OCI-LY7 (cell line): ENCODE data around the gene PSMA6. TPM values are rescaled to one million over a fixed set of nuclear protein-coding genes. Genes with fewer than 3 reads are reported as not detected.

Source experiments
- BruUV-seq: library from RNA; stranded (reverse); fragments of 400-500 nt; replicated peaks from 2 replicates; lab custom pipeline; 2021; lab: Mats Ljungman, UMichigan
- CTCF ChIA-PET: fragments of 300-600 bp; sonication (Branson Sonifier 250); formaldehyde crosslinking; loops from one replicate; lab custom pipeline; 2022; ENCODE audit warnings: antibody characterized with exemption; ENCODE audit not compliant: unreplicated experiment; lab: Charles Lee
- POLR2A ChIA-PET: fragments of 300-600 bp; sonication (Branson Sonifier 250); formaldehyde crosslinking; loops from one replicate; lab custom pipeline; 2022; ENCODE audit warnings: antibody characterized with exemption; lab: Charles Lee
- DNase-seq: peaks from one replicate; pipeline ENCODE4 v3.0.0-alpha.2; 2015; ENCODE audit warnings: low spot score
- H2AFZ ChIP-seq: fragments of 200-600 bp; sonication (generic), shearing (Covaris generic); 2 replicates; pipeline ENCODE4 v1.6.1; 2014; ENCODE audit warnings: mild to moderate bottlenecking, antibody characterized with exemption, low read length, moderate library complexity
- H3K27ac ChIP-seq: fragments of 200-600 bp; sonication (generic); 2 replicates; pipeline ENCODE4 v1.5.1; 2014; ENCODE audit warnings: mixed run types, low read depth, mild to moderate bottlenecking, moderate library complexity, low read length, inconsistent platforms; ENCODE audit not compliant: poor library complexity, severe bottlenecking
- H3K36me3 ChIP-seq: fragments of 200-600 bp; sonication (generic); 2 replicates; pipeline ENCODE4 v1.6.1; 2014; ENCODE audit warnings: mild to moderate bottlenecking, antibody characterized with exemption, low read length, moderate library complexity, mixed read lengths; ENCODE audit not compliant: insufficient read depth
- H3K4me1 ChIP-seq: fragments of 200-600 bp; sonication (generic); 2 replicates; pipeline ENCODE4 v1.5.1; 2014; ENCODE audit warnings: mild to moderate bottlenecking, low read length; ENCODE audit not compliant: insufficient read depth, poor library complexity, severe bottlenecking
- H3K4me2 ChIP-seq: fragments of 200-600 bp; sonication (generic); 2 replicates; pipeline ENCODE4 v1.6.1; 2014; ENCODE audit warnings: mild to moderate bottlenecking, low read length
- H3K4me3 ChIP-seq: fragments of 200-600 bp; sonication (generic); 2 replicates; pipeline ENCODE4 v1.5.1; 2014; ENCODE audit warnings: mild to moderate bottlenecking, low read depth, low read length; ENCODE audit not compliant: poor library complexity, severe bottlenecking
- H3K79me2 ChIP-seq: fragments of 200-600 bp; sonication (generic); 2 replicates; pipeline ENCODE4 v1.6.1; 2016; ENCODE audit warnings: low read depth, mild to moderate bottlenecking, low read length, moderate library complexity, mixed read lengths; ENCODE audit not compliant: insufficient read depth
- H3K9me2 ChIP-seq: fragments of 200-600 bp; sonication (generic); 2 replicates; pipeline ENCODE4 v1.6.1; 2016; ENCODE audit warnings: mild to moderate bottlenecking, low read length, mixed read lengths; ENCODE audit not compliant: insufficient read depth
- H3K9me3 ChIP-seq: fragments of 200-600 bp; sonication (generic); 2 replicates; pipeline ENCODE4 v1.6.1; 2014; ENCODE audit warnings: mild to moderate bottlenecking, mixed run types, low read length, mixed read lengths
- H4K20me1 ChIP-seq: fragments of 200-600 bp; sonication (generic); 2 replicates; pipeline ENCODE4 v1.6.1; 2014; ENCODE audit warnings: mild to moderate bottlenecking, antibody characterized with exemption, low read length, moderate library complexity, mixed read lengths; ENCODE audit not compliant: insufficient read depth
- CTCF ChIP-seq: fragments of 200-600 bp; sonication (generic); conservative IDR thresholded peaks from 2 replicates; pipeline ENCODE4 v1.5.1; 2014; ENCODE audit warnings: mild to moderate bottlenecking, antibody characterized with exemption, low read length, moderate library complexity, mixed read lengths
- EZH2phosphoT487 ChIP-seq: fragments of 200-600 bp; sonication (generic); IDR thresholded peaks from 2 replicates; pipeline ENCODE4 v1.6.1; 2018; ENCODE audit warnings: low read depth, borderline replicate concordance, mild to moderate bottlenecking, mixed run types, antibody characterized with exemption, low read length, moderate library complexity, mixed read lengths
- intact Hi-C: fragments of 100-400 bp; cut with micrococcal nuclease; formaldehyde crosslinking; loops from one replicate; pipeline ENCODE4 v1.10.0; 2022; ENCODE audit not compliant: unreplicated experiment
- total RNA-seq, 2 experiments: library from RNA; depleted of rRNA in 1 of 2; stranded (reverse); fragments of >200 nt in 1 of 2; shearing (Covaris generic) in 1 of 2; gene quantifications; 2 replicates each; pipeline ENCODE4 v1.2.3, GENCODE V29; 2014 to 2022

Gene PSMA6
- total RNA-seq, 2 experiments from 2014 or later, result 216 to 267 TPM

GRCh38 chr14:35296545-35296944 is 4.4 kb downstream of the PSMA6 start:
- Histone ChIP-seq H3K9me3 (no peaks in the 10 kb centered on the region), H3K4me1 (peaks cover 61% of the 10 kb centered on the region), H3K4me2 (peak overlapping the region; percentile 86; the same call in 1 of the 2 replicates), H2AFZ (no peak overlapping the region), H4K20me1 (peaks cover 37% of the 10 kb centered on the region), H3K79me2 (peaks cover 93% of the 10 kb centered on the region), H3K9me2 (no peaks in the 10 kb centered on the region), H3K4me3 (no peak overlapping the region), H3K36me3 (peaks cover 69% of the 10 kb centered on the region), H3K27ac (no peak overlapping the region)
- no peak for DNase-seq
- ChIA-PET POLR2A (interaction anchor here (0.6 kb wide), 1 partner anchor 9 kb away, joined by 4 read pairs; no protein-coding TSS in a partner anchor), CTCF (no interaction called here)
- TF ChIP-seq CTCF, result no peak
- TF ChIP-seq EZH2phosphoT487, result no peak
- intact Hi-C loops, result no loop called here
- no TSS peak for BruUV-seq

- Histone ChIP-seq H3K4me3 (no peak overlapping the region), H3K9me3 (peaks cover 4% of the 10 kb centered on the region; the same call in 1 of the 2 replicates), H3K27ac (no peak overlapping the region), H2AFZ (no peak overlapping the region), H3K79me2 (peaks cover 100% of the 10 kb centered on the region), H3K9me2 (no peaks in the 10 kb centered on the region), H3K36me3 (peaks cover 75% of the 10 kb centered on the region), H4K20me1 (peaks cover 37% of the 10 kb centered on the region), H3K4me1 (peaks cover 71% of the 10 kb centered on the region), H3K4me2 (no peak overlapping the region)
- POLR2A ChIA-PET, result no interaction called here
- intact Hi-C loops, result no loop called here
- no peak for DNase-seq
- no TSS peak for BruUV-seq
- TF ChIP-seq CTCF (no peak), EZH2phosphoT487 (no peak)
- CTCF ChIA-PET, result no interaction called here
Observed at GRCh38 chr14:35297706-35298105, 5.5 kb downstream of the PSMA6 start.

- Histone ChIP-seq H3K4me1 (peaks cover 71% of the 10 kb centered on the region), H3K9me3 (peaks cover 11% of the 10 kb centered on the region; the same call in 1 of the 2 replicates), H3K4me3 (no peak overlapping the region), H3K4me2 (no peak overlapping the region), H3K27ac (no peak overlapping the region), H3K9me2 (no peaks in the 10 kb centered on the region), H3K36me3 (peaks cover 77% of the 10 kb centered on the region), H3K79me2 (peaks cover 100% of the 10 kb centered on the region), H2AFZ (no peak overlapping the region), H4K20me1 (peaks cover 30% of the 10 kb centered on the region)
- intact Hi-C loops, result no loop called here
- CTCF ChIA-PET, result no interaction called here
- BruUV-seq, result no TSS peak
- TF ChIP-seq EZH2phosphoT487, result no peak
- no peak for TF ChIP-seq CTCF
- POLR2A ChIA-PET, result interaction anchor here (0.6 kb wide), 1 partner anchor 32 kb away, joined by 3 read pairs; no protein-coding TSS in a partner anchor
- DNase-seq, result no peak
Observed at GRCh38 chr14:35298351-35298750, 6.2 kb downstream of the PSMA6 start.
